Activated T-cell treated with anti-CD3 and anti-CD28 coated beads, Interleukin-2, amount 50 U/mL, for 24 hours (primary cell): ENCODE measurements around the gene CYB5R3.

Experiments
- DNase-seq: peaks from one replicate; pipeline ENCODE4 v3.0.0-alpha.2; 2020
- H3K27ac Mint-ChIP-seq: 2 replicates; pipeline ENCODE4 v1.8.0; 2020; ENCODE audit warnings: mild to moderate bottlenecking, mixed read lengths
- H3K27me3 Mint-ChIP-seq: 2 replicates; pipeline ENCODE4 v1.8.0; 2020; ENCODE audit warnings: mixed read lengths
- H3K36me3 Mint-ChIP-seq: 2 replicates; pipeline ENCODE4 v1.8.0; 2020; ENCODE audit warnings: low read depth, mixed read lengths
- H3K4me1 Mint-ChIP-seq: 2 replicates; pipeline ENCODE4 v1.8.0; 2020; ENCODE audit warnings: low read depth, mixed read lengths
- H3K4me3 Mint-ChIP-seq: 2 replicates; pipeline ENCODE4 v1.8.0; 2020; ENCODE audit warnings: mild to moderate bottlenecking, moderate library complexity, mixed read lengths
- H3K9me3 Mint-ChIP-seq: 2 replicates; pipeline ENCODE4 v1.8.0; 2020; ENCODE audit warnings: mixed read lengths

Gene CYB5R3

GRCh38 chr22:42649246-42650099 is at the start of gene CYB5R3:
TSS of gene CYB5R3 (minus strand) at chr22:42649392. CDS start at chr22:42649315, 77 bp downstream.
- no peaks in the 10 kb centered on the region for H3K27me3 Mint-ChIP-seq

GRCh38 chr22:42697542-42698013 is 48.4 kb upstream of the CYB5R3 start:
- no peaks in the 10 kb centered on the region for H3K36me3 Mint-ChIP-seq
- H3K27me3 Mint-ChIP-seq: no peaks in the 10 kb centered on the region
- DNase-seq: no peak
- H3K4me1 Mint-ChIP-seq: no peaks in the 10 kb centered on the region
- no peak overlapping the region for H3K4me3 Mint-ChIP-seq
- no peak overlapping the region for H3K27ac Mint-ChIP-seq
- H3K9me3 Mint-ChIP-seq: no peaks in the 10 kb centered on the region

More at GRCh38 chr22:42649246-42650099, at the start of gene CYB5R3:
- H3K9me3 Mint-ChIP-seq: no peaks in the 10 kb centered on the region
- H3K27ac Mint-ChIP-seq: peak within 1 kb of the TSS; percentile 96
- H3K4me1 Mint-ChIP-seq: peaks cover 36% of the 10 kb centered on the region
- peaks cover 15% of the 10 kb centered on the region for H3K36me3 Mint-ChIP-seq
- H3K4me3 Mint-ChIP-seq: peak within 1 kb of the TSS; percentile 98
- peak; percentile 90 for DNase-seq

- Mint-ChIP-seq H3K27ac (no peak overlapping the region), H3K27me3 (no peaks in the 10 kb centered on the region), H3K9me3 (no peaks in the 10 kb centered on the region), H3K36me3 (no peaks in the 10 kb centered on the region), H3K4me3 (no peak overlapping the region), H3K4me1 (no peaks in the 10 kb centered on the region)
- DNase-seq: no peak
Measured at GRCh38 chr22:42696331-42696967, 47.3 kb upstream of the CYB5R3 start.

GRCh38 chr22:42695294-42695693 is 46.1 kb upstream of the CYB5R3 start:
- H3K36me3 Mint-ChIP-seq: no peaks in the 10 kb centered on the region
- DNase-seq: no peak
- no peaks in the 10 kb centered on the region for H3K4me1 Mint-ChIP-seq
- no peak overlapping the region for H3K4me3 Mint-ChIP-seq
- no peaks in the 10 kb centered on the region for H3K27me3 Mint-ChIP-seq
- no peaks in the 10 kb centered on the region for H3K9me3 Mint-ChIP-seq
- no peak overlapping the region for H3K27ac Mint-ChIP-seq

GRCh38 chr22:42693763-42694683 is 44.8 kb upstream of the CYB5R3 start:
- H3K27ac Mint-ChIP-seq: no peak overlapping the region
- H3K4me3 Mint-ChIP-seq: no peak overlapping the region
- H3K4me1 Mint-ChIP-seq: no peaks in the 10 kb centered on the region
- DNase-seq: no peak
- no peaks in the 10 kb centered on the region for H3K36me3 Mint-ChIP-seq
- no peaks in the 10 kb centered on the region for H3K27me3 Mint-ChIP-seq
- no peaks in the 10 kb centered on the region for H3K9me3 Mint-ChIP-seq

GRCh38 chr22:42693055-42693762 is 44.0 kb upstream of the CYB5R3 start:
- no peaks in the 10 kb centered on the region for H3K36me3 Mint-ChIP-seq
- no peaks in the 10 kb centered on the region for H3K4me1 Mint-ChIP-seq
- DNase-seq: no peak
- H3K9me3 Mint-ChIP-seq: no peaks in the 10 kb centered on the region
- no peak overlapping the region for H3K27ac Mint-ChIP-seq
- H3K4me3 Mint-ChIP-seq: no peak overlapping the region
- H3K27me3 Mint-ChIP-seq: no peaks in the 10 kb centered on the region

- no peak overlapping the region for H3K27ac Mint-ChIP-seq
- no peaks in the 10 kb centered on the region for H3K9me3 Mint-ChIP-seq
- no peaks in the 10 kb centered on the region for H3K36me3 Mint-ChIP-seq
- H3K4me1 Mint-ChIP-seq: no peaks in the 10 kb centered on the region
- H3K4me3 Mint-ChIP-seq: no peak overlapping the region
- no peak for DNase-seq
- H3K27me3 Mint-ChIP-seq: no peaks in the 10 kb centered on the region
Measured at GRCh38 chr22:42692239-42693054, 43.3 kb upstream of the CYB5R3 start.

- H3K27me3 Mint-ChIP-seq: no peaks in the 10 kb centered on the region
- no peaks in the 10 kb centered on the region for H3K9me3 Mint-ChIP-seq
- H3K4me3 Mint-ChIP-seq: no peak overlapping the region
- no peaks in the 10 kb centered on the region for H3K4me1 Mint-ChIP-seq
- DNase-seq: no peak
- no peak overlapping the region for H3K27ac Mint-ChIP-seq
- H3K36me3 Mint-ChIP-seq: no peaks in the 10 kb centered on the region
Measured at GRCh38 chr22:42691440-42691839, 42.2 kb upstream of the CYB5R3 start.

- Mint-ChIP-seq H3K9me3 (no peaks in the 10 kb centered on the region), H3K27ac (no peak overlapping the region), H3K4me1 (no peaks in the 10 kb centered on the region), H3K36me3 (no peaks in the 10 kb centered on the region), H3K4me3 (no peak overlapping the region), H3K27me3 (no peaks in the 10 kb centered on the region)
- no peak for DNase-seq
Measured at GRCh38 chr22:42688241-42689211, 39.3 kb upstream of the CYB5R3 start.

- no peak for DNase-seq
- no peaks in the 10 kb centered on the region for H3K4me1 Mint-ChIP-seq
- H3K27me3 Mint-ChIP-seq: no peaks in the 10 kb centered on the region
- no peak overlapping the region for H3K27ac Mint-ChIP-seq
- no peak overlapping the region for H3K4me3 Mint-ChIP-seq
- no peaks in the 10 kb centered on the region for H3K36me3 Mint-ChIP-seq
- H3K9me3 Mint-ChIP-seq: no peaks in the 10 kb centered on the region
Measured at GRCh38 chr22:42686756-42687491, 37.7 kb upstream of the CYB5R3 start.

GRCh38 chr22:42685941-42686653 is 36.9 kb upstream of the CYB5R3 start:
- no peak for DNase-seq
- H3K27me3 Mint-ChIP-seq: no peaks in the 10 kb centered on the region
- H3K27ac Mint-ChIP-seq: no peak overlapping the region
- no peak overlapping the region for H3K4me3 Mint-ChIP-seq
- H3K4me1 Mint-ChIP-seq: no peaks in the 10 kb centered on the region
- no peaks in the 10 kb centered on the region for H3K9me3 Mint-ChIP-seq
- no peaks in the 10 kb centered on the region for H3K36me3 Mint-ChIP-seq
